HG03139 (cell line): ENCODE measurements around the gene MSI2.

Experiments
- ATAC-seq: cut with Tn5 transposase; IDR thresholded peaks from one replicate; pipeline ENCODE4 v1.9.1; 2021; ENCODE audit not compliant: unreplicated experiment

The MSI2 gene

GRCh38 chr17:57531648-57532504 is 275.6 kb downstream of the MSI2 start:
- no peak for ATAC-seq

GRCh38 chr17:57532556-57532955 is 276.2 kb downstream of the MSI2 start:
- ATAC-seq, result no peak

- no peak for ATAC-seq
Observed at GRCh38 chr17:57532966-57533365, 276.6 kb downstream of the MSI2 start.

GRCh38 chr17:57533684-57534305 is 277.5 kb downstream of the MSI2 start:
- no peak for ATAC-seq

- no peak for ATAC-seq
Observed at GRCh38 chr17:57534863-57535248, 278.5 kb downstream of the MSI2 start.

- ATAC-seq, result no peak
Observed at GRCh38 chr17:57535249-57535966, 279.1 kb downstream of the MSI2 start.

- no peak for ATAC-seq
Observed at GRCh38 chr17:57536289-57536688, 280.0 kb downstream of the MSI2 start.

- no peak for ATAC-seq
Observed at GRCh38 chr17:57536789-57537523, 280.6 kb downstream of the MSI2 start.

- ATAC-seq, result no peak
Observed at GRCh38 chr17:57537524-57538410, 281.4 kb downstream of the MSI2 start.

GRCh38 chr17:57538736-57539456 is 282.6 kb downstream of the MSI2 start:
- ATAC-seq, result no peak

- ATAC-seq, result no peak
Observed at GRCh38 chr17:57539529-57540301, 283.4 kb downstream of the MSI2 start.

- no peak for ATAC-seq
Observed at GRCh38 chr17:57540596-57540995, 284.3 kb downstream of the MSI2 start.

- no peak for ATAC-seq
Observed at GRCh38 chr17:57541049-57541448, 284.7 kb downstream of the MSI2 start.

GRCh38 chr17:57541472-57542394 is 285.4 kb downstream of the MSI2 start:
- ATAC-seq, result no peak

GRCh38 chr17:57542510-57542909 is 286.2 kb downstream of the MSI2 start:
- no peak for ATAC-seq

- ATAC-seq, result no peak
Observed at GRCh38 chr17:57543230-57543629, 286.9 kb downstream of the MSI2 start.

GRCh38 chr17:57544401-57544800 is 288.1 kb downstream of the MSI2 start:
- no peak for ATAC-seq
